ENCODE measurements around the gene NOP53. TPM values are rescaled to one million over a fixed set of nuclear protein-coding genes. Genes with fewer than 3 reads are reported as not detected.

Gene NOP53
- total RNA-seq, 5 donors from 2014 or later (not counting 1 experiment from before 2014, with no cell fraction given): 832 to 1,046 (median 935) TPM

- ATAC-seq (replicated peaks in 1 of 4) (no peak), DNase-seq (no peak)
- H3K9me3 ChIP-seq: no peaks in the 10 kb centered on the region
- Mint-ChIP-seq H3K4me1 (peaks cover 2 to 9% (median 2%) of the 10 kb centered on the region in 3 donors), H3K27me3 (peaks cover 9 to 11% of the 10 kb centered on the region in 2 donors), H3K36me3 (no peaks in the 10 kb centered on the region), H3K9me3 (no peaks in the 10 kb centered on the region), H3K27ac (no peak overlapping the region), H3K4me3 (no peak overlapping the region)
- WGBS (ENCODE audit: insufficient coverage): 87% methylated on average over 12 of the region's 18 CpGs
- peaks cover 0 to 19% of the 10 kb centered on the region in 2 experiments for H3K27me3 ChIP-seq (replicated peaks in 1 of 2; ENCODE audit: control insufficient read depth in 2 of 2, extremely low read depth in 1 of 2, insufficient read depth in 2 of 2, low read length in 1 of 2)
- no peak overlapping the region for H3K4me3 ChIP-seq (ENCODE audit: control insufficient read depth in 1 of 2, extremely low read depth in 1 of 2, low read length in 1 of 2)
- CTCF ChIA-PET: interaction anchor here in 1 of 2 donors (0.6 kb wide), 1 partner anchor 432 kb away, joined by 3 read pairs; no protein-coding TSS in a partner anchor
- no peaks in the 10 kb centered on the region for H3K36me3 ChIP-seq (ENCODE audit: control insufficient read depth in 2 of 2, extremely low read depth in 1 of 2, insufficient read depth in 1 of 2, low read length in 1 of 2)
- H3K27ac ChIP-seq (ENCODE audit: low read length): no peak overlapping the region
- peaks cover 0 to 7% of the 10 kb centered on the region in 2 experiments for H3K4me1 ChIP-seq (ENCODE audit: control insufficient read depth in 1 of 2, extremely low read depth in 1 of 2, insufficient read depth in 2 of 2, low read length in 2 of 2)
- POLR2A ChIA-PET: no interaction called here
These were observed 49.2 kb downstream of the NOP53 start for GRCh38 chr19:47794526-47794925.

DNA sequence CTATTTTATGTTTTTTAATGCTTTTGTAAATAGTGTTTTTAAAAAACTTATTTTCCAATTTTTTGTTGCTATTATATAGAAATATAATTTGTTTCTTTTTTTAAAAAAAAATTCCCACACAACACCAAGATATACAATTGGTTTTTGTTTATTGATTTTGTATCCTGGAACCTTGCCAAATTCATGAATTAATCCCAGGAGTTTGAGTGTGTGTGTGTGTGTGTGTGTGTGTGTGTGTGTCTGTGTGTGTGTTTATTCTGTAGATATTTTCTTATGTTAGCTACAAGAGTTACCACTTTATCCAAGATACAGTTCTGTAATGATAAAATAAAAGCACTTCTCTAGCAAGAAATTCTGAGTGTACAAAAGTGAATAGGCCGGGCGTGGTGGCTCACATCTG is 51.4 kb downstream of the NOP53 start:
- no CpG with 5 or more reads among the region's 2 CpGs for WGBS (ENCODE audit: insufficient coverage)
- no peak overlapping the region for H3K4me3 ChIP-seq (ENCODE audit: control insufficient read depth in 1 of 2, extremely low read depth in 1 of 2, low read length in 1 of 2)
- ChIA-PET CTCF (no interaction called here), POLR2A (no interaction called here)
- no peaks in the 10 kb centered on the region for H3K9me3 ChIP-seq
- H3K36me3 ChIP-seq (ENCODE audit: control insufficient read depth in 2 of 2, extremely low read depth in 1 of 2, insufficient read depth in 1 of 2, low read length in 1 of 2): no peaks in the 10 kb centered on the region
- H3K27ac ChIP-seq (ENCODE audit: low read length): no peak overlapping the region
- Mint-ChIP-seq H3K27ac (no peak overlapping the region), H3K36me3 (peaks cover 4% of the 10 kb centered on the region), H3K4me3 (no peak overlapping the region), H3K9me3 (peaks cover 0 to 5% (median 5%) of the 10 kb centered on the region in 3 donors), H3K27me3 (peaks cover 6 to 11% of the 10 kb centered on the region in 2 donors), H3K4me1 (no peaks in the 10 kb centered on the region)
- DNase-seq (no peak), ATAC-seq (replicated peaks in 1 of 4) (no peak)
- no peaks in the 10 kb centered on the region for H3K4me1 ChIP-seq (ENCODE audit: control insufficient read depth in 1 of 2, extremely low read depth in 1 of 2, insufficient read depth in 2 of 2, low read length in 2 of 2)
- peaks cover 0 to 10% of the 10 kb centered on the region in 2 experiments for H3K27me3 ChIP-seq (replicated peaks in 1 of 2; ENCODE audit: control insufficient read depth in 2 of 2, extremely low read depth in 1 of 2, insufficient read depth in 2 of 2, low read length in 1 of 2)

- 100% methylated on average over 1 of the region's 14 CpGs for WGBS (ENCODE audit: insufficient coverage)
- peaks cover 6 to 11% of the 10 kb centered on the region in 2 donors for H3K27me3 Mint-ChIP-seq
- Histone ChIP-seq H3K4me3 (ENCODE audit: control insufficient read depth in 1 of 2, extremely low read depth in 1 of 2, low read length in 1 of 2) (no peak overlapping the region), H3K27me3 (replicated peaks in 1 of 2; ENCODE audit: control insufficient read depth in 2 of 2, extremely low read depth in 1 of 2, insufficient read depth in 2 of 2, low read length in 1 of 2) (peaks cover 0 to 10% of the 10 kb centered on the region in 2 experiments), H3K27ac (ENCODE audit: low read length) (no peak overlapping the region), H3K9me3 (no peaks in the 10 kb centered on the region), H3K36me3 (ENCODE audit: control insufficient read depth in 2 of 2, extremely low read depth in 1 of 2, insufficient read depth in 1 of 2, low read length in 1 of 2) (no peaks in the 10 kb centered on the region), H3K4me1 (ENCODE audit: control insufficient read depth in 1 of 2, extremely low read depth in 1 of 2, insufficient read depth in 2 of 2, low read length in 2 of 2) (no peaks in the 10 kb centered on the region)
- H3K27ac Mint-ChIP-seq: no peak overlapping the region
- no peak for ATAC-seq (replicated peaks in 1 of 4)
- CTCF ChIA-PET: no interaction called here
- no peak for DNase-seq
- H3K4me1 Mint-ChIP-seq: no peaks in the 10 kb centered on the region
- H3K9me3 Mint-ChIP-seq: peaks cover 0 to 5% (median 5%) of the 10 kb centered on the region in 3 donors
- H3K36me3 Mint-ChIP-seq: peaks cover 4% of the 10 kb centered on the region
- POLR2A ChIA-PET: no interaction called here
- no peak overlapping the region for H3K4me3 Mint-ChIP-seq
These were observed 52.9 kb downstream of the NOP53 start for GRCh38 chr19:47797996-47798903.

- H3K4me1 Mint-ChIP-seq: no peaks in the 10 kb centered on the region
- ChIA-PET CTCF (no interaction called here), POLR2A (no interaction called here)
- H3K27me3 Mint-ChIP-seq: peaks cover 6 to 11% of the 10 kb centered on the region in 2 donors
- no peak overlapping the region for H3K4me3 Mint-ChIP-seq
- H3K9me3 Mint-ChIP-seq: peaks cover 0 to 5% (median 5%) of the 10 kb centered on the region in 3 donors
- Histone ChIP-seq H3K4me1 (ENCODE audit: control insufficient read depth in 1 of 2, extremely low read depth in 1 of 2, insufficient read depth in 2 of 2, low read length in 2 of 2) (no peaks in the 10 kb centered on the region), H3K27me3 (replicated peaks in 1 of 2; ENCODE audit: control insufficient read depth in 2 of 2, extremely low read depth in 1 of 2, insufficient read depth in 2 of 2, low read length in 1 of 2) (peaks cover 0 to 10% of the 10 kb centered on the region in 2 experiments), H3K36me3 (ENCODE audit: control insufficient read depth in 2 of 2, extremely low read depth in 1 of 2, insufficient read depth in 1 of 2, low read length in 1 of 2) (no peaks in the 10 kb centered on the region), H3K9me3 (no peaks in the 10 kb centered on the region), H3K27ac (ENCODE audit: low read length) (no peak overlapping the region), H3K4me3 (ENCODE audit: control insufficient read depth in 1 of 2, extremely low read depth in 1 of 2, low read length in 1 of 2) (no peak overlapping the region)
- no peak for DNase-seq
- H3K36me3 Mint-ChIP-seq: peaks cover 4% of the 10 kb centered on the region
- ATAC-seq (replicated peaks in 1 of 4): no peak
- WGBS (ENCODE audit: insufficient coverage): no CpG with 5 or more reads among the region's 4 CpGs
- no peak overlapping the region for H3K27ac Mint-ChIP-seq
These were observed 53.5 kb downstream of the NOP53 start for GRCh38 chr19:47798904-47799266.

DNA sequence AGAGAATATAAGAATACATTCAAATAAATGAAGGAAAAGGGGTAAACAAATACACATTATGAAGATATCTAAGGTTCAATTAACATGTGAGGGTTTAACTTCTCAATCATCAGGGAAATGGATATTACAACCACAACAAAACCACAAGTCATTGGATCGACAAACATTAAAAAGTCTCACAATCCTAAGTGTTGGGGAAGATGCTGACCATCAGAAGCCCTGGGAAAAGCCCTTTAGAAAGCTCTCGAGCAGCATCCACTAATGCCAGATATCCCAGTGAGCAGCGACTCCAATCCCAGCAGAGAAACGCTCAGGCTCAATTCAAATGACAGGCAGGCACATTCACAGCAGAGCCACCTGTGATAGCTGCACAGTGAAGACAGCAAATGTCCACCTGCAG is 55.9 kb downstream of the NOP53 start:
- no peak for ATAC-seq (replicated peaks in 1 of 4)
- no peaks in the 10 kb centered on the region for H3K4me1 Mint-ChIP-seq

GRCh38 chr19:47802521-47803043 is 57.2 kb downstream of the NOP53 start:
- H3K27me3 ChIP-seq (replicated peaks in 1 of 2; ENCODE audit: control insufficient read depth in 2 of 2, extremely low read depth in 1 of 2, insufficient read depth in 2 of 2, low read length in 1 of 2): peaks cover 0 to 10% of the 10 kb centered on the region in 2 experiments
- H3K9me3 Mint-ChIP-seq: peaks cover 0 to 5% (median 5%) of the 10 kb centered on the region in 3 donors
- H3K36me3 Mint-ChIP-seq: peaks cover 4% of the 10 kb centered on the region
- ChIA-PET POLR2A (no interaction called here), CTCF (no interaction called here)
- no peaks in the 10 kb centered on the region for H3K4me1 Mint-ChIP-seq
- no peak overlapping the region for H3K4me3 Mint-ChIP-seq
- H3K4me3 ChIP-seq (ENCODE audit: control insufficient read depth in 1 of 2, extremely low read depth in 1 of 2, low read length in 1 of 2): no peak overlapping the region
- ATAC-seq (replicated peaks in 1 of 4) (no peak), DNase-seq (no peak)
- H3K27me3 Mint-ChIP-seq: peaks cover 2 to 11% of the 10 kb centered on the region in 2 donors
- H3K36me3 ChIP-seq (ENCODE audit: control insufficient read depth in 2 of 2, extremely low read depth in 1 of 2, insufficient read depth in 1 of 2, low read length in 1 of 2): no peaks in the 10 kb centered on the region
- H3K4me1 ChIP-seq (ENCODE audit: control insufficient read depth in 1 of 2, extremely low read depth in 1 of 2, insufficient read depth in 2 of 2, low read length in 2 of 2): no peaks in the 10 kb centered on the region
- H3K27ac Mint-ChIP-seq: no peak overlapping the region
- no peaks in the 10 kb centered on the region for H3K9me3 ChIP-seq
- 95% methylated on average over 9 of the region's 25 CpGs for WGBS (ENCODE audit: insufficient coverage)
- no peak overlapping the region for H3K27ac ChIP-seq (ENCODE audit: low read length)

More for the DNA sequence above, 55.9 kb downstream of the NOP53 start:
- H3K9me3 ChIP-seq: no peaks in the 10 kb centered on the region
- whole genome bisulfite sequencing (ENCODE audit: insufficient coverage): 100% methylated on average over 3 of the region's 4 CpGs
- H3K9me3 Mint-ChIP-seq: peaks cover 0 to 5% (median 5%) of the 10 kb centered on the region in 3 donors
- H3K4me3 Mint-ChIP-seq: no peak overlapping the region
- H3K27ac ChIP-seq (ENCODE audit: low read length): no peak overlapping the region
- no peaks in the 10 kb centered on the region for H3K36me3 ChIP-seq (ENCODE audit: control insufficient read depth in 2 of 2, extremely low read depth in 1 of 2, insufficient read depth in 1 of 2, low read length in 1 of 2)
- H3K27me3 Mint-ChIP-seq: peaks cover 2 to 11% of the 10 kb centered on the region in 2 donors
- DNase-seq: no peak
- no peak overlapping the region for H3K27ac Mint-ChIP-seq
- H3K36me3 Mint-ChIP-seq: peaks cover 4% of the 10 kb centered on the region
- ChIA-PET POLR2A (no interaction called here), CTCF (no interaction called here)
- peaks cover 0 to 10% of the 10 kb centered on the region in 2 experiments for H3K27me3 ChIP-seq (replicated peaks in 1 of 2; ENCODE audit: control insufficient read depth in 2 of 2, extremely low read depth in 1 of 2, insufficient read depth in 2 of 2, low read length in 1 of 2)
- no peak overlapping the region for H3K4me3 ChIP-seq (ENCODE audit: control insufficient read depth in 1 of 2, extremely low read depth in 1 of 2, low read length in 1 of 2)
- H3K4me1 ChIP-seq (ENCODE audit: control insufficient read depth in 1 of 2, extremely low read depth in 1 of 2, insufficient read depth in 2 of 2, low read length in 2 of 2): no peaks in the 10 kb centered on the region

All from T-cell (primary cell).